Upper lobe of right lung (tissue), 1 donor: ENCODE results near the gene RFXANK. TPM values are rescaled to one million over a fixed set of nuclear protein-coding genes. Genes with fewer than 3 reads are reported as not detected.
A peak's percentile ranks its signal among the peaks of the same experiment; 100 is the strongest.

ENCODE experiments used
- ATAC-seq: fragments of 200-7000 bp; cut with Tn5 transposase; one replicate; pipeline ENCODE4 v1.9.1; 2020; ENCODE audit warnings: mild to moderate bottlenecking, moderate library complexity
- DNase-seq: peaks from one replicate; pipeline ENCODE4 v3.0.0-alpha.2; 2020
- H3K27ac ChIP-seq: fragments of 200-600 bp; one replicate; pipeline ENCODE4 v1.8.0; 2022
- H3K27me3 ChIP-seq: fragments of 200-600 bp; one replicate; pipeline ENCODE4 v1.8.0; 2022; ENCODE audit warnings: mild to moderate bottlenecking
- H3K36me3 ChIP-seq: fragments of 200-600 bp; one replicate; pipeline ENCODE4 v1.8.0; 2022
- H3K4me1 ChIP-seq: fragments of 200-600 bp; one replicate; pipeline ENCODE4 v1.8.0; 2022
- H3K4me3 ChIP-seq: fragments of 200-600 bp; one replicate; pipeline ENCODE4 v1.8.0; 2022; ENCODE audit warnings: mild to moderate bottlenecking
- H3K9me3 ChIP-seq: fragments of 200-600 bp; one replicate; pipeline ENCODE4 v1.8.0; 2022
- CTCF ChIP-seq: fragments of 200-600 bp; IDR thresholded peaks from one replicate; pipeline ENCODE4 v1.8.0; 2022; ENCODE audit warnings: antibody characterized with exemption
- intact Hi-C: fragments of 100-400 bp; cut with DNase I; formaldehyde crosslinking; loops from one replicate; pipeline ENCODE4 v1.11.0; 2022
- long read RNA-seq: library from polyadenylated mRNA; unstranded; transcript quantifications from one replicate; pipeline ENCODE4 v2.0.0, GENCODE V29; 2021
- total RNA-seq: library from RNA; stranded (reverse); fragmentation: NEBNext Ultra II Directional; extraction: Animal tissue kit (Norgen Biotek cat#: 25700); gene quantifications from one replicate; pipeline ENCODE4 v1.2.1, GENCODE V29; 2021
- donor health status: DM: no; HTN: yes; CAD: no; lungs with severe emphysema.

The RFXANK gene
- total RNA-seq: 66.8 TPM
- long read RNA-seq, transcript RFXANK-203 (9 exons, 1,212 nt): major isoform, 9 of 35 reads
- long read RNA-seq, partial matches to known transcripts: 19 of 35 reads
- long read RNA-seq, other reads (novel, unspliced or antisense): 6 of 35 reads

GRCh38 chr19:19192078-19192882, at the start of gene RFXANK, which contains the start of gene BORCS8:
Gene RFXANK (plus strand): TSS chr19:19192258. CDS start chr19:19193947, 1,689 bp downstream.
Gene BORCS8 (minus strand): TSS chr19:19192152. CDS start chr19:19192117, 35 bp downstream.
- intact Hi-C loops: no loop called here
- Histone ChIP-seq H3K4me3 (peak within 1 kb of the TSS; percentile 99), H3K27ac (peak within 1 kb of the TSS; percentile 100), H3K36me3 (peaks cover 7% of the 10 kb centered on the region), H3K9me3 (no peaks in the 10 kb centered on the region), H3K4me1 (peaks cover 42% of the 10 kb centered on the region), H3K27me3 (no peaks in the 10 kb centered on the region)
- ATAC-seq (peak; percentile 96), DNase-seq (peak; percentile 98)
- TF ChIP-seq CTCF: no peak

- DNase-seq: no peak
- Histone ChIP-seq H3K9me3 (no peaks in the 10 kb centered on the region), H3K4me1 (peaks cover 14% of the 10 kb centered on the region), H3K36me3 (no peaks in the 10 kb centered on the region), H3K27ac (no peak overlapping the region), H3K27me3 (no peaks in the 10 kb centered on the region), H3K4me3 (no peak overlapping the region)
- no peak for ATAC-seq
- intact Hi-C loops: no loop called here
- TF ChIP-seq CTCF: no peak
Measured at GRCh38 chr19:19142347-19142746, 49.7 kb upstream of the RFXANK start.

GRCh38 chr19:19145281-19145680, 46.8 kb upstream of the RFXANK start:
- Histone ChIP-seq H3K4me1 (peaks cover 4% of the 10 kb centered on the region), H3K27ac (no peak overlapping the region), H3K36me3 (peaks cover 15% of the 10 kb centered on the region), H3K27me3 (no peaks in the 10 kb centered on the region), H3K4me3 (no peak overlapping the region), H3K9me3 (no peaks in the 10 kb centered on the region)
- DNase-seq (no peak), ATAC-seq (peak; percentile 2)
- TF ChIP-seq CTCF: no peak
- intact Hi-C loops: no loop called here

GRCh38 chr19:19145684-19146608, 46.1 kb upstream of the RFXANK start:
- Histone ChIP-seq H3K4me3 (no peak overlapping the region), H3K27ac (no peak overlapping the region), H3K9me3 (no peaks in the 10 kb centered on the region), H3K36me3 (peaks cover 15% of the 10 kb centered on the region), H3K4me1 (peaks cover 4% of the 10 kb centered on the region), H3K27me3 (no peaks in the 10 kb centered on the region)
- peak; percentile 90 for TF ChIP-seq CTCF
- DNase-seq: peak; percentile 89
- intact Hi-C loops: no loop called here
- peak; percentile 89 for ATAC-seq

GRCh38 chr19:19146865-19147264, 45.2 kb upstream of the RFXANK start:
- DNase-seq: no peak

More at GRCh38 chr19:19146865-19147264, 45.2 kb upstream of the RFXANK start:
- Histone ChIP-seq H3K27ac (no peak overlapping the region), H3K4me1 (peaks cover 4% of the 10 kb centered on the region), H3K36me3 (peaks cover 15% of the 10 kb centered on the region), H3K9me3 (no peaks in the 10 kb centered on the region), H3K4me3 (no peak overlapping the region), H3K27me3 (no peaks in the 10 kb centered on the region)
- intact Hi-C loops: no loop called here
- no peak for ATAC-seq
- TF ChIP-seq CTCF: no peak
